HTR-8/SVneo (cell line): ENCODE results near the gene TRAK2.
"Not testable (repeated sequence)": the region's sequence is repeated elsewhere in the genome, so short reads cannot be mapped to it uniquely, and the experiment has no call there.

Experiments
- DNase-seq: peaks from one replicate; pipeline ENCODE4 v3.0.0; 2011; ENCODE audit warnings: low spot score, mixed read lengths; ENCODE audit not compliant: insufficient read length
- FAIRE-seq: peaks from 2 replicates; lab custom pipeline; 2011; peaks lifted over from hg19 to GRCh38; lab: Jason Lieb, UNC

The TRAK2 gene

DNA sequence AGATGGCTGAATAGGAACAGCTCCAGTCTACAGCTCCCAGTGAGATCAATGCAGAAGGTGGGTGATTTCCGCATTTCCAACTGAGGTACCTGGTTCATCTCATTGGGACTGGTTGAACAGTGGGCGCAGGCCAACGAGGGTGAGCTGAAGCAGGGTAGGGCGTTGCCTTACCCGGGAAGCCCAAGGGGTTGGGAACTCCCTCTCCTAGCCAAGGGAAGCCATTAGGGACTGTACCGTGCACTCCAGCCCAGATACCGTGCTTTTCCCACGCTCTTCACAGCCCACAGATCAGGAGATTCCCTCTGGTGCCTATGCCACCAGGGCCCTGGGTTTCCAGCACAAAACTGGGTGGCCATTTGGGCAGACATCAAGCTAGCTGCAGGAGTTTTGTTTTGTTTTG is 81.9 kb downstream of the TRAK2 start:
- not testable (repeated sequence) for FAIRE-seq, DNase-seq

DNA sequence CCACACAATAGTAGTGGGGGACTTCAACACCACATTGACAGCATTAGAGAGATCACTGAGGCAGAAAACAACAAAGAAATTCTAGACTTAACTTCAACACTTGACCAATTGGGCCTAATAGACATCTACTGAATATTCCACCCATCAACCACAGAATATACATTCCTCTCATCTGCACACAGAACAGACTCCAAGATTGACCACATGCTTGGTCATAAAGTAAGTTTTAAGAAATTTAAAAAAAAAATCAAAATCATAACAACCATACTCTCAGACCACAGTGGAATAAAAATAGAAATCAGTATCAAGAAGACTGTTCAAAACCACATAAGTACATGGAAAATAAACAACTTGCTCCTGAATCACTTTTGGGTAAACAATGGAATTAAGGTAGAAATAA is 85.1 kb downstream of the TRAK2 start:
- no peak for DNase-seq
- FAIRE-seq: no peak

DNA sequence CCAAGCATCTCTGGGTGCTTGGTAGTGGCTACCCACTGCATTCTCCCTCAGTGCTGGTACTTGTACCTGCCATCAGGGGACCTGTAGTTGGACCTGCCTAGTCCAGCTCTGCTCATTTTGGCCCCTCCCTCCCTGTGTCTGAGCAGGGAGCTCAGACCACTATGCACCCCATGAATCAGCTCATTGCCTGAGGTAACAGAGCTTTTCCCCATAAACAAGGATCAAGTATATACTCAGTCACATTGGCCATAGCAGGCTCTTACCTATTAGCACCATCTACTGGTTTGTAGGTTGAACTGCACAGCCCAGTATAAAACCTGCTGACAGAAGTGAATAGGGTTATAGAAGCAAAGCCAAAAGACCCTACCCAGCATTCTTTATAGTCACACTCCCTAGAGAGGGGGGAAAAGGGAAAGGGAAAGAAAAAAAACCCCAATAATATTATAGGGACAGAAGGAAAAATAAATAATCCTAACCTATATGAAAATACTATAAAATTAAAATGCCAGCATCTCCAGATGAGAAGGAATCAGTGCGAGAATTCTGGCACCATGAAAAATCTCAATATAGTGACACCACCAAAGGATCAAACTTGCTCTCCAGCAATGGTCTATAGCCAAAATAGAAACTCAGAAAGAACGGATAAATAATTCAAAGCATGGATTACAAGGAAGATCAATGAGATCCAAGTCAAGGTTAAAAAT is 87.2 kb downstream of the TRAK2 start:
- DNase-seq: peak; percentile 40

DNA sequence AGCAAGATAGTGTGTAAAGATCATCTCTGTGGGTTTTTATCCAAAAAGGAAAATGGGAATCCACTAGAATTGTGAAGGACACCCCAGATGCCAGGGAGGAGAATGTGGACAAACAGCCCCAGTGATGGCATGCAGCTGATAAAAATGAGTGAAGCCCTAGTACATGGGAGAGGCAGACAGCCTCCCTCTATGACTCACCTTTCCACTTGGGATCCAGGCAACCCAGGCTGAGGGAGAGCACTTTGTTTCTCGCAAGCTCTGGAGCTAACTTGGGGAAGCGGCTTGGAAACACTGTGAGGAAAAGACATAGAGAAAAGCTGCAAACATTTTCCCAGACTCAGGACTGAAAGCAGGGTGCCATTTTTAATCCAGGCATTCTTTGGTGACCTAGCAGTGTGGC is 88.9 kb downstream of the TRAK2 start:
- no peak for DNase-seq
- no peak for FAIRE-seq

More for the DNA sequence above, 87.2 kb downstream of the TRAK2 start:
- no peak for FAIRE-seq

DNA sequence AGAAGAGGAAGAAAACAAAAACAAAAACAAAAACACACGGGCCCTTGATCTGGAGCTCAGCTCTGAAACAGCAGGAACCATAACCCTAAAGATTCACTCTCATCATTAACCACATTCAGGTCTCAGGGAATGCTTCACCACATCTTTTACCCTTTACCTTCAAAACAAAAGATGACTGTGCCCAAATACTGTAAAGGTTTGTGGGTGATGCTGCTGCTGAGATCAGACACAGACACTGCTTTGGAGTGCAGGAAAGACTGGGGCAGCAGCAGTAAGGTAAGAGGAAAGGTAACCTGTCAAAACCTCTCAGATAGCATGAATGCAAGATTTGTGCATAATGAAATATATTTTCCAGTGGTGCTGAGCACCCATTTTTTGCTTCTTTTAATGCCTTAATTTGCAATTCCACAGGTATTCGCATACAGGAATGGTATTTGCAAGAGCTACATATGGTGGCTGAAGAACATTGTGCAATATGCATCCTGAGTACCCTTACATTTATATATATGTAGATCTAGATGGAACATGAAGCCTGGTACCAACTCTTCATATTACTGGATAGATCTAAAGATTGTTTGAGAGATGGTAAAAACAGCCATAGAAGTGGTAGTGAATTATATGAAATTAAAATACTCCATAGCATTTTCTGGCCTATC is 90.1 kb downstream of the TRAK2 start:
- DNase-seq (no peak), FAIRE-seq (no peak)

DNA sequence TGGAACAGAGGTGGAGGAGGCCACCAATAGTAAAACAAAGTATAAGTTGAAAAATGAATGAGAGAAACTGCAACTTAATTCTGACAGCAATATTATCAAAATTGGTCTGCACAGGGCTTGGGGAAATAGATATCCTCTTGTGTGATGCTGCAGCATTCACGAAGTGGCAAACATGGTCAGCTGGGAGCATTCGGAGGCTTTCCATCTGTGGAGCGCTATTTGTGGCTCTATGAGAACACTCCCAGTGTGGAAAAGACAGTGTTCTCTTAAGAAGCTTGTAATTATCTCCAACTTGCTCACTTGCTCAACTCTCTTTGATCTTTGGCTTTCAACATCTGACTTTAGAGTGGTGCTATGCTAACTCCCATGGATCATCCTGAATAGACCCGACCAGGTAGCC is 91.0 kb downstream of the TRAK2 start:
- DNase-seq (no peak), FAIRE-seq (no peak)

DNA sequence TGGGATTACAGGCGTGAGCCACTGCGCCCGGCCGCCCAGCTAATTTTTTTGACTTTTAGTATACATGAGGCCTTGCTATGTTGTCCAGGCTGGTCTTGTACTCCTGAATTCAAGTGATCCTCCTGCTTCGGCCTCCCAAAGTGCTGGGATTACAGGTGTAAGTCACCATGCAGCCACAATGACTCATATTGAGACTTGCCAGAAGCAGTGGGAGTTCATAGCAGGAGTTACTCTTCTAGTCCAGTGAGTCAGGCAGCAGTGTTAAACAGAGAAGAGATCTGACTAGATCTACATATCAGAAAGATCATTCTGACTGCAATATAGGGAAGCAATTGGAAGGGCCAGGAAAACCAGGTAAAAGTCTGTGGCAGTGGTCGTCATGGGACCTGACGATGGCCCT is 92.6 kb downstream of the TRAK2 start:
- FAIRE-seq: no peak
- peak; percentile 52 for DNase-seq

DNA sequence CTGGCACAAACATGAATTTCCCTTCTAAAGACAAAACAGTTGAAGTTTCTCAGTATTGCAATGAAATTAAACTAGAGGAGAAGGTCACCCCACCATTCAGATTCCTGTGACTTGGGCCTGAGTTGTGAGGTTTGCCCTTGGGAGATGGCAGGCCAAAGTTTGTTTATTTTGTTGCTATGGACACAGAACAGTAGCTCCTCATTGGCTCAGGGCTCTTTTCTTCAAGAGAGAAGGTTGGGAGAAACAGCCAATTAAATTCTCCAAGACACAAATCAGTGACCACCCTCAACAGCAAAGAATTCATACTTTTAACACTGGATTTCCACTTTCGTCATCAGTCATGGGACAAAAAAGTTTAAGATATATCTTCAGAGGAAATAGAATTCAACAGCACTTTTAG is 94.0 kb downstream of the TRAK2 start, which contains the start of gene FLACC1:
Gene FLACC1 (minus strand): TSS at position 125 of the 400 bp plus-strand sequence. CDS start 5,941 bp downstream, outside the sequence.
- DNase-seq (peak; percentile 56), FAIRE-seq (no peak)

DNA sequence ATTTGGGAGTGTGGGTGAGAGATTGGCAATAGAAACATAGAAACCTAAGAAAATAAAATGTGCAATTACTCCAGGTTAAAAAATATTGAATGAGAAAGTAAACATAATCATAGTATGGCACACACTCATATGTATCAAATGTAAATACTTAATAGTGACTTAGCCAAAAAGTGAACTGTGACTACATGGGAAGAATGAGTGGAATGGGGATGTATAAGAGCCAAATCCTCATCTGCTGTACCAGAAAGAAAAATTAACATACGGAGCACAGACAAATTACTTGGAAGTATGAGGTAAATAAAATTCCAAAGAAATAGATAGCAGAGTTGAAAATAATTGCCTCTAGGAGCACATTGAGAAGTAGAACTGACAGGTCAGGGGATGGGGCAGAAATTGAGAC is 98.1 kb downstream of the TRAK2 start:
- DNase-seq: no peak
- no peak for FAIRE-seq

DNA sequence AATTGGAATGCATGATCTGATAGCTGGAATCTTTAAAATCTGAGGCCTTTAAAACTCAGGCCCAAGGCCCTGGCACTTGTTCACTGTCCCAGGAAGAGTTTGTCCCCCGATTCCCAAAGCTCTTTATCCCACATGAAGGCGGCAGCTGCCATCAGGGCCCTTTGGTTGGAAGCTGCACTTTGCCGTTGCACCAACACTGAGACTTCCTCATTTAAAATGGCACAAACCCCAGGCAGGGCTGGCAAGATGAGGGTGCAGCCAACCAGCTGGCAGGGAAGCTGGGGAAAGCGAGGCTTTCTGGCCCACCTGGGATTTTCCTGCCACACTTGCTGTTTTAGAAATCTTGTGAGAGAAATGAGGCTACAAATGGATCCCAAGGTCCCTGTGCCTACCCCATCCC is 100.4 kb downstream of the TRAK2 start:
- FAIRE-seq: no peak

DNA sequence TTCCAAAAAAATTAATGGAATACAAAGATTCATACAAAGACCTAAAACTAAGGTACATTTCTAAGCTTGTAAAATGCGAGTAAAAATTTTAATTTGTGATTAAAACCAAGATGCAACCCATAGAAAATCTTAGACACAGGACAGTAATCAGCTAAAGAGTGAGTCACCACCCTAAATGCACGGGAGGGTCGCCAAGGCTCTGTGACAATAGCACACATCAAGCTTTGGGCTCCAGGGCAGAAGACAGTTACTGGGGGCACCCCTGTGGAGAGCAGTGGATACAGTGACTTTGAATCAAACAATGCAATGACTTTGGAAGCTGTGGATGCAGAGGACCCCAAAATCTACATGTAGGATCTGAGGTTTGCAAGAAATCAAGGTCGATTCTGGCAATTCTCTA is 101.7 kb downstream of the TRAK2 start:
- no peak for FAIRE-seq
- DNase-seq: no peak

More for the DNA sequence above, 100.4 kb downstream of the TRAK2 start:
- no peak for DNase-seq

DNA sequence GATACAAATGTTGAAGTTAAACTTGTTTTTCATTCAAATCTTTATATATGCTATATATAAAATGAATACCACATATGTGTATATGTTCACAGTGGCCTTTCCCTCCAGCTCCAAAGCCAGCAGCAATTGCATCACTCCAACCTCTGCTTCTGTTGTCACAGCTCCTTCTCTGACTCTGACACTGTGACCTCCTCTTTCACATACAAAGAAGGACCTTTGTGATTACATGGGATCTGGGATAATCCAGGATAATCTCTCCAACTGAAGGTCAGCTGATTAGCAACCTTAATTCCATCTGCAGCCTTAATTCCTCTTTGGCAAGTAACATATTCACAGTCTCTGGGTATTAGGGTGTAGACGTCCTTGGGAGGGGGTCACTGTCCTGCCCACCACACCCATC is 102.5 kb downstream of the TRAK2 start:
- FAIRE-seq: peak; percentile 52
- no peak for DNase-seq

DNA sequence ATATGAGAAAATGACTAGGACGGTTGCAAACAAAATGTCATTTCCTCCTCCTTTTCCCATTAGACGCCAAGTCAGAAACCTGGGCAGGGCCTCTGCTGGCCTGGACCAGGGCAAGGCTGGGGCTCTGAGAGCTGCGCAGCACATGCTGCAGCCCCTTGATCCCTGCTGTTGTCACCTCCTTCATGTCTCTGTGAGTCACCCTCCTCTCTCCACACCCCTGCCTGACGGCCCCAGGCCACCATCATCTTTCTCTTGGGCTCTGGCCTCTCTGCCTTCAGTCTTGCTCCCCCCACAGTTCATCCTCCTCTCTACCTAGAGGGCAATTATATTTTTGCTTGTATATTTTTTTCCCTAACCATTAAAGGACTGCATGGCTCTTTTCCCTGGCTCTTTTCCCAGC is 104.1 kb downstream of the TRAK2 start:
- FAIRE-seq: no peak
- no peak for DNase-seq

DNA sequence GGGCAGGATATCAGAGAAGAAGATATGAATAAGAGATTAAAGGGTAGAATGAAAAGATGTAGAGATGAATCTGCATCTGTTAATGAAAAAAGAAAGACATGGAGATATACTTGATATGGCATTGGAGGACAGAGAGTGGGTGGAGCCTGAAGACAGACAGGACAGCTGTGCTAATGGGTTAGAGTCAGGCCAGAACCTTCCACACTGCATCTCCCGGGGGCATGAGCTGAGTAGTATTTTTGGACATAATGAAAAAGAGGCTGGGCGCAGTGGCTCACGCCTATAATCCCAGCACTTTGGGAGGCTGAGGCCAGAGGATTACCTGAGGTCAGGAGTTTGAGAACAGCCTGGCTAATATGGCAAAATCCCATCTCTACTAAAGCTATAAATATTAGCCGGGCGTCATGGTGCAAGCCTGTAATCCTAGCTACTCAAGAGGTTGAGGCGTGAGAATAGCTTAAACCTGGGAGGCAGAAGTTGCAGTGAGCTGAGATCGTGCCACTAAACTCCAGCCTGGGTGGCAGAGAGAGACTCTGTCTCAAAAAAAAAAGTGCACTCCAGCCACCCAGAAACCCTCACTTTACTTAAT is 105.5 kb downstream of the TRAK2 start:
- DNase-seq: no peak

DNA sequence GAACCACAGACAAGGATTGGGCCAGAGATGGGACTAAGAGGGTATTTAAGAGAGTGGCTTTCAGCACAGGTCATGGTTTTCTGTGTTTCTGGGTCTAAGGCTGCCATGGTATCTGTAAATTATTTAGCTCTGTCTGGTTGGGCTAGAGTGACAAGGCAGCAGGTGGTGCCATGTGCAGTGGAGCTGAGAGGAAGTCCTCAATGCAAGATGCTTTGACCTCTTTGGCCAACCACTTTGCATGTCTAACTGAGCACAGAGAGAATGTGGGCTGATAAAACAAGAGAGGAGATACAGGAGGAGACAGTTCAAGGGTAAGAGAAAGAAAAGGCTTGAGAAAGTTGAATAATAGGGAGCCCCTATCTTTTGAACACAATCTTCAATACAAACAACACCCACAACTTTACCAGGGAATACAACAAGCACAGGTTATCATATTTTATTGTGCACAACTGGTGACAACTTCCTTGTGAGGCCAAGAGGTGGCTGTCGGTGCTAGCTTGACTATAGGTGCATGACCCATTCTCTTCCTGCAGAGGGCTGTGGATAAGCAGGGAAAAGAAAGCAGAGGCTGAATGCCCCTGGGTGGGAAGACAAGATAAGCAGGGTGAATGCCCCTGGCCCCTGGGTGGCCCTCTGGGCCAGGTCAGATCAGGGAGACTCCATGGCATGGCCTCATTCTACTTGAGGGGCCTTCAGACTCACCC is 106.4 kb downstream of the TRAK2 start:
- DNase-seq (no peak), FAIRE-seq (no peak)

More for the DNA sequence above, 105.5 kb downstream of the TRAK2 start:
- no peak for FAIRE-seq

DNA sequence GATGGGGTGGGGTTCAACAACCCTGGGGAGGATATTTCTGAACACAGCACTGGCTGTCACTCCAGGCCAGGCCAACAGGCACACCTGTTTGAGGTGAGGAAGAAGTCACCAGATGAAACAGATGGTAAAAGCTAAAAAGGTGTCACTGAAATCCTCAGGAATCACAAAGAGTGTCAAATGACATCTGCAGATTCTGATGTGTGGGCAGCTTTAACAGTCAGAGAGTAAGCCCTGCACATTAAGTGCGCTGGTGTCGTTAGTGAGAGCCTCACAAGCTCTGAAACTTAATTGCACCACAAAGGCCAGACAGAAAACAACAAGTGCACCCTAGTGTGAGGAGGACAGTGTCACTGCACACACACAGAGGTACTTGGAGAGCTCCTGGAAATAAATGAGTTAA is 107.7 kb downstream of the TRAK2 start:
- FAIRE-seq: no peak
- no peak for DNase-seq

DNA sequence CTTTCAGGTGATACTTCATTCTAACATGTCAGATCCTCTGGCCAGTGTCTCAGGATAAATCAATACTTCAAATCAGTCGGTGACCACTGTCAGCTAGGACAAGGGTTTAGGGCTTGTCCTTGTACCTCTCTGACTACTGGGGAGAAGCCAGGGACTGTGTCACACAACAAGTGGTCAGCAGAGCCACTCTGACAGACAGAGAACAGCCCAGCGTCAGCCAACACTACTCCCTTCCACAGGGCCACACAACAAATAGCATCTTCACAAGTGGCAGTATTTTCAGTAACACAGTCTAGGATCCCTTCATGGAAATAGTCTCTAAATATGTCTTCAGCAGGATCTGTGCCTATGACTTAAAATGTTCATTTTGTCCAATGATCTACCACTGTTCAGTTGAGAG is 108.3 kb downstream of the TRAK2 start:
- DNase-seq (no peak), FAIRE-seq (no peak)

DNA sequence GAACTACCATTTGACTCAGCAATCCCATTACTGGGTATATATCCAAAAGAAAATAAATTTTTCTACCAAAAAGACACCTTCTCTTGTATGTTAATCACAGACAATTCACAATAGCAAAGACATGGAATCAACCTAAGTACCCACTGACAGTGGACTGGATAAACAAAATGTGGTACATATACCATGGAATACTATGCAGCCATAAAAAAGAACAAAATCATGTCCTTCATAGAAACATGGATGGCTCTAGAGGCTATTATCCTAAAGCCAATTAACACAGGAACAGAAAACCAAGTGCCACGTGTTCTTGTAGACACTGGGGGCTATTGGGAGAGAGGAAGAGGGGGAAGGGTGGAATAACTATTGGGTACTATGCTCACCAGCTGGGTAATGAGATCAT is 121.8 kb downstream of the TRAK2 start:
- DNase-seq (no peak), FAIRE-seq (no peak)

DNA sequence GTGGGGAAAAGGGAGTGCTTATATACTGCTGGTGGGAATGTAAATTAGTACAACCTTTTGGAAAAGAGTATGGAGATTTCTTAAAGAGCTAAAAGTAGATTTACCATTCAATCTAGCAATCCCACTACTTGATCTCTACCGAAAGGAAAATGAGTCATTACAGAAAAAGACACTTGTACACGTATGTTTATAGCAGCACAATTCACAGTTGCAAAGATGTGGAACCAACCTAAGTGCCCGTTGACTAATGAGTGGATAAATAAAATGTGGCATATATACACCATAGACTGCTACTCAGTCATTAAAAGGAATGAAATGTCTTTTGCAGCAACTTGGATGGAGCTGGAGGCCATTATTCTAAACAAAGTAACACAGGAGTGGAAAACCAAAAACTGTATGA is 123.6 kb downstream of the TRAK2 start:
- FAIRE-seq (no peak), DNase-seq (no peak)
